Keratinocyte (primary cell): ENCODE measurements around the gene ANKHD1. TPM values are rescaled to one million over a fixed set of nuclear protein-coding genes. Genes with fewer than 3 reads are reported as not detected.
A peak's percentile ranks its signal among the peaks of the same experiment; 100 is the strongest.
"Not testable (repeated sequence)": the region's sequence is repeated elsewhere in the genome, so short reads cannot be mapped to it uniquely, and the experiment has no call there.

Experiments used
- DNase-seq: peaks from one replicate; pipeline ENCODE4 v3.0.0-alpha.2; 2011; ENCODE audit warnings: low read depth, missing footprints, low spot score
- FAIRE-seq: peaks from 2 replicates; lab custom pipeline; 2011; peaks lifted over from hg19 to GRCh38; lab: Jason Lieb, UNC
- H2AFZ ChIP-seq: 2 replicates; pipeline ENCODE4 v1.6.0; 2012; ENCODE audit warnings: low read length, control low read depth, inconsistent platforms; ENCODE audit not compliant: control insufficient read depth
- H3K27ac ChIP-seq: 2 replicates; pipeline ENCODE4 v1.5.1; 2011; ENCODE audit warnings: low read length; ENCODE audit not compliant: control insufficient read depth, insufficient read depth
- H3K27me3 ChIP-seq: 3 replicates; pipeline ENCODE4 v1.6.0; 2011; ENCODE audit warnings: low read length; ENCODE audit not compliant: control insufficient read depth, insufficient read depth; ENCODE audit errors: extremely low read depth
- H3K36me3 ChIP-seq, 2 experiments: 2 replicates in 1 of 2; 3 replicates in 1 of 2; pipeline ENCODE4 v1.5.1; 2011; ENCODE audit warnings: low read length in 2 of 2, mild to moderate bottlenecking in 1 of 2; ENCODE audit not compliant: control insufficient read depth in 2 of 2, insufficient read depth in 2 of 2; ENCODE audit errors: extremely low read depth in 1 of 2
- H3K4me1 ChIP-seq: 3 replicates; pipeline ENCODE4 v1.5.1; 2011; ENCODE audit warnings: low read length; ENCODE audit not compliant: control insufficient read depth, insufficient read depth; ENCODE audit errors: extremely low read depth
- H3K4me2 ChIP-seq: 3 replicates; pipeline ENCODE4 v1.6.0; 2011; ENCODE audit warnings: low read depth, low read length; ENCODE audit not compliant: control insufficient read depth, insufficient read depth; ENCODE audit errors: extremely low read depth
- H3K4me3 ChIP-seq, 3 experiments: fragments of 200-600 bp in 1 of 3; sonication (generic) in 1 of 3; 2 replicates in 2 of 3; 3 replicates in 1 of 3; pipeline ENCODE4 v1.5.1; 2011 to 2016; ENCODE audit warnings: low read length in 3 of 3, mild to moderate bottlenecking in 3 of 3, control low read depth in 2 of 3, inconsistent platforms in 1 of 3, low read depth in 1 of 3, mixed read lengths in 1 of 3, mixed run types in 1 of 3, moderate library complexity in 1 of 3; ENCODE audit not compliant: control insufficient read depth in 2 of 3, insufficient read depth in 2 of 3; ENCODE audit errors: extremely low read depth in 1 of 3
- H3K79me2 ChIP-seq: 2 replicates; pipeline ENCODE4 v1.6.0; 2012; ENCODE audit warnings: low read length; ENCODE audit not compliant: control insufficient read depth, insufficient read depth
- H3K9ac ChIP-seq: 3 replicates; pipeline ENCODE4 v1.6.0; 2011; ENCODE audit warnings: low read length; ENCODE audit not compliant: control insufficient read depth, insufficient read depth; ENCODE audit errors: extremely low read depth
- H3K9me1 ChIP-seq: 3 replicates; pipeline ENCODE4 v1.6.0; 2011; ENCODE audit warnings: low read length; ENCODE audit not compliant: control insufficient read depth, insufficient read depth; ENCODE audit errors: extremely low read depth
- H3K9me3 ChIP-seq: 2 replicates; pipeline ENCODE4 v1.5.1; 2012; ENCODE audit warnings: low read depth, low read length; ENCODE audit not compliant: control insufficient read depth
- H4K20me1 ChIP-seq: 3 replicates; pipeline ENCODE4 v1.6.0; 2011; ENCODE audit warnings: low read length; ENCODE audit not compliant: control insufficient read depth, insufficient read depth; ENCODE audit errors: extremely low read depth
- EZH2 ChIP-seq: IDR thresholded peaks from one replicate; pipeline ENCODE4 v1.6.1; 2012; ENCODE audit warnings: inconsistent platforms, mild to moderate bottlenecking, low read length, moderate library complexity
- dilution Hi-C: fragments of 300-500 bp; cut with MboI; formaldehyde crosslinking; loops from one replicate; pipeline ENCODE4 v1.7.0; 2020; ENCODE audit warnings: low sequenced_read_pairs; ENCODE audit not compliant: extremely low pct_ligation_motif_present
- polyA plus RNA-seq, 5 experiments: library from polyadenylated mRNA; depleted of rRNA in 3 of 5; stranded (reverse) in 3 of 5; stranded (forward) in 1 of 5; unstranded in 1 of 5; fragments of >200 nt; gene quantifications; 1 replicate in 1 of 5; 2 replicates in 3 of 5; 3 replicates in 1 of 5; pipeline versions ENCODE4 v1.2.1 to v1.2.3, GENCODE V29; 2011 to 2012; ENCODE audit warnings: missing spikeins in 2 of 5, low read depth in 1 of 5, low replicate concordance in 1 of 5
- TF ChIP-seq, protein P1 (sequence below), 3 experiments: IDR thresholded peaks in 1 of 3; conservative IDR thresholded peaks in 1 of 3; optimal IDR thresholded peaks in 1 of 3; 2 replicates in 2 of 3; 3 replicates in 1 of 3; pipeline versions ENCODE3 to v1.5.1; 2011; ENCODE audit warnings: low read length in 3 of 3, mild to moderate bottlenecking in 3 of 3, moderate library complexity in 2 of 3, control low read depth in 1 of 3, inconsistent platforms in 1 of 3; ENCODE audit not compliant: insufficient read depth in 2 of 3; ENCODE audit errors: extremely low read depth in 1 of 3

Gene ANKHD1
- polyA plus RNA-seq, 1 donor (not counting 4 experiments of a cell fraction or from before 2014, with no cell fraction given) = 65.9 TPM

DNA sequence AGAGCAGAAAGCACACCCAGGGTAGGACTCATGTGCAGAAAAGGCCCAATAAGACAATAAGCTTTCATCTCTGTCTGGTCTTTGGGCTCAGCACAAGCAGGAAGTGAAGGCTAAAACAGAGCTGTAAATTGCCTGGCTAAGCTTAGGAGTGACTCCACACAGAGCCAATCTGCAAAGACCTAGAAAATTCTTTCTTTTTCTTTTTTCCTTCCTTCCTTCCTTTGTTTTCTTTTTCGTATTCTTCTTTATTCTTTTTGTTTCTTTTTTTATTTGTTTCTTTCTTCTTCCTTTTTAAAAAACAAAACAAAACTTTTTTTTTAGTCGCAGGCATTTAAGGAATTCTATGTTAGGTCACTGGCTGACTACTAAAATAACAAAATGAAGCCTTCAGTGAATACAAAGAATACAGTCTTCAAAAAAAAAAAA lies 175.2 kb downstream of the ANKHD1 start:
- Histone ChIP-seq H3K27me3 (no peaks in the 10 kb centered on the region), H3K4me1 (no peaks in the 10 kb centered on the region), H3K9me1 (no peaks in the 10 kb centered on the region), H3K79me2 (no peaks in the 10 kb centered on the region), H3K9me3 (no peaks in the 10 kb centered on the region), H3K9ac (no peak overlapping the region), H4K20me1 (no peaks in the 10 kb centered on the region), H3K4me2 (no peak overlapping the region), H3K36me3 (no peaks in the 10 kb centered on the region), H2AFZ (peak overlapping the region; percentile 21), H3K27ac (no peak overlapping the region), H3K4me3 (no peak overlapping the region)
- DNase-seq (no peak), FAIRE-seq (no peak)
- TF ChIP-seq EZH2 = no peak
- TF ChIP-seq, protein P1, sequence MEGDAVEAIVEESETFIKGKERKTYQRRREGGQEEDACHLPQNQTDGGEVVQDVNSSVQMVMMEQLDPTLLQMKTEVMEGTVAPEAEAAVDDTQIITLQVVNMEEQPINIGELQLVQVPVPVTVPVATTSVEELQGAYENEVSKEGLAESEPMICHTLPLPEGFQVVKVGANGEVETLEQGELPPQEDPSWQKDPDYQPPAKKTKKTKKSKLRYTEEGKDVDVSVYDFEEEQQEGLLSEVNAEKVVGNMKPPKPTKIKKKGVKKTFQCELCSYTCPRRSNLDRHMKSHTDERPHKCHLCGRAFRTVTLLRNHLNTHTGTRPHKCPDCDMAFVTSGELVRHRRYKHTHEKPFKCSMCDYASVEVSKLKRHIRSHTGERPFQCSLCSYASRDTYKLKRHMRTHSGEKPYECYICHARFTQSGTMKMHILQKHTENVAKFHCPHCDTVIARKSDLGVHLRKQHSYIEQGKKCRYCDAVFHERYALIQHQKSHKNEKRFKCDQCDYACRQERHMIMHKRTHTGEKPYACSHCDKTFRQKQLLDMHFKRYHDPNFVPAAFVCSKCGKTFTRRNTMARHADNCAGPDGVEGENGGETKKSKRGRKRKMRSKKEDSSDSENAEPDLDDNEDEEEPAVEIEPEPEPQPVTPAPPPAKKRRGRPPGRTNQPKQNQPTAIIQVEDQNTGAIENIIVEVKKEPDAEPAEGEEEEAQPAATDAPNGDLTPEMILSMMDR (optimal IDR thresholded peaks at IDR 0.05 in 1 of 3, IDR thresholded peaks at IDR 0.05 in 1 of 3, conservative IDR thresholded peaks at IDR 0.05 in 1 of 3; ENCODE audit: extremely low read depth in 1 of 3, insufficient read depth in 2 of 3, low read length in 3 of 3) = no peak
- dilution Hi-C loops = no loop called here

- H3K36me3 ChIP-seq, dilution Hi-C loops, H3K27ac ChIP-seq, H3K4me2 ChIP-seq, H4K20me1 ChIP-seq, H3K27me3 ChIP-seq, H3K4me3 ChIP-seq, H3K9me3 ChIP-seq, FAIRE-seq, H3K9me1 ChIP-seq, H3K4me1 ChIP-seq, H2AFZ ChIP-seq, DNase-seq, H3K79me2 ChIP-seq, H3K9ac ChIP-seq: not testable (repeated sequence)
Measured at GRCh38 chr5:140579188-140579747, 177.6 kb downstream of the ANKHD1 start.

DNA sequence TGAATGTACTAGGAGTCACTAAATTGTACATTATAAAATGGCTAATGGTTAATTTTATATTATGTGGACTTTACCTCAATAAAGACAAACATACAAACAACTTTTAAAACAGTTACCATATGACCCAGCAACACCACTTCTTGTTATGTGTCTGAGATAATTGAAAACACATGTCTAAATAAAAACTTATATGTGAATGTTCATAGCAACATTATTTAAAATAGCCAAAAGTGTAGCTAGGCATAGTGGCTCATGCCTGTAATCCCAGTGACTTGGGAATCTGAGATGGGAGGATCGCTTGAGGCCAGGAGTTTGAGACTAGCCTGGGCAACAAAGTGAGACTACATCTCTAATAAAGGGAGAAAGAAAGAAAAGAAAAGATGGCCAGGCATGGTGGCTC lies 185.9 kb downstream of the ANKHD1 start:
- FAIRE-seq (no peak), DNase-seq (no peak)
- Histone ChIP-seq H3K4me2 (no peak overlapping the region), H3K9me1 (no peaks in the 10 kb centered on the region), H3K4me3 (no peak overlapping the region), H4K20me1 (no peaks in the 10 kb centered on the region), H2AFZ (no peak overlapping the region), H3K79me2 (no peaks in the 10 kb centered on the region), H3K27me3 (no peaks in the 10 kb centered on the region), H3K27ac (no peak overlapping the region), H3K36me3 (no peaks in the 10 kb centered on the region), H3K9me3 (no peaks in the 10 kb centered on the region), H3K4me1 (peaks cover 21% of the 10 kb centered on the region), H3K9ac (no peak overlapping the region)
- TF ChIP-seq, protein P1 (optimal IDR thresholded peaks at IDR 0.05 in 1 of 3, IDR thresholded peaks at IDR 0.05 in 1 of 3, conservative IDR thresholded peaks at IDR 0.05 in 1 of 3; ENCODE audit: extremely low read depth in 1 of 3, insufficient read depth in 2 of 3, low read length in 3 of 3) = no peak
- TF ChIP-seq EZH2 = no peak
- dilution Hi-C loops = no loop called here
